Fibroblast of lung (primary cell): ENCODE measurements around the gene APOBEC4.

ENCODE experiments used
- EZH2 ChIP-seq: IDR thresholded peaks from 2 replicates; pipeline ENCODE4 v1.5.1; 2012; ENCODE audit warnings: low read length, control low read depth, mild to moderate bottlenecking; ENCODE audit errors: missing control alignments
- TF ChIP-seq, protein P1 (sequence below), 2 donors: IDR thresholded peaks in 1 of 2; conservative IDR thresholded peaks in 1 of 2; 1 replicate in 1 of 2; 2 replicates in 1 of 2; pipeline ENCODE4 v1.5.1; 2011 to 2012; ENCODE audit warnings: low read length in 2 of 2, control low read depth in 1 of 2, inconsistent platforms in 1 of 2, low read depth in 1 of 2, mild to moderate bottlenecking in 1 of 2

DNA sequence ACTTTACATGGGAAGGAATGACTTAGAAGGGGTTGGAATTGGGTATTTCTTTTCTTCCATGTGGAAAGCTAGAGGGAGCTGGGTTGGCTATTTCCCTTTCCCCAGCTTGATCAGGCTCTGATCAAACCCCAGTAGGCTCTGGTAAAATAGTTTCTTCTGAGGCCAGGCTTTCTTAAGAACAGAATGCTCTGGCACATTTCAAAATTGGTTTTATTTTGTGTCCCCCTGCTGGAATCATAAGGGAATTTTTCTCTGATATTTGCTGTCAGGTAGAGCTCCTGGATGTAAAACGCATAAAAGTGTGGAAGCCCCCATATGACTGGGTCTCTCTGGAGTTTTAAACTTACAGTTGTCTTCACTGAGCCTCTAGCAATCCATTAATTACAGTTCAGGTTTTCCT lies 17.1 kb upstream of the APOBEC4 start:
- TF ChIP-seq, protein P1, sequence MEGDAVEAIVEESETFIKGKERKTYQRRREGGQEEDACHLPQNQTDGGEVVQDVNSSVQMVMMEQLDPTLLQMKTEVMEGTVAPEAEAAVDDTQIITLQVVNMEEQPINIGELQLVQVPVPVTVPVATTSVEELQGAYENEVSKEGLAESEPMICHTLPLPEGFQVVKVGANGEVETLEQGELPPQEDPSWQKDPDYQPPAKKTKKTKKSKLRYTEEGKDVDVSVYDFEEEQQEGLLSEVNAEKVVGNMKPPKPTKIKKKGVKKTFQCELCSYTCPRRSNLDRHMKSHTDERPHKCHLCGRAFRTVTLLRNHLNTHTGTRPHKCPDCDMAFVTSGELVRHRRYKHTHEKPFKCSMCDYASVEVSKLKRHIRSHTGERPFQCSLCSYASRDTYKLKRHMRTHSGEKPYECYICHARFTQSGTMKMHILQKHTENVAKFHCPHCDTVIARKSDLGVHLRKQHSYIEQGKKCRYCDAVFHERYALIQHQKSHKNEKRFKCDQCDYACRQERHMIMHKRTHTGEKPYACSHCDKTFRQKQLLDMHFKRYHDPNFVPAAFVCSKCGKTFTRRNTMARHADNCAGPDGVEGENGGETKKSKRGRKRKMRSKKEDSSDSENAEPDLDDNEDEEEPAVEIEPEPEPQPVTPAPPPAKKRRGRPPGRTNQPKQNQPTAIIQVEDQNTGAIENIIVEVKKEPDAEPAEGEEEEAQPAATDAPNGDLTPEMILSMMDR (conservative IDR thresholded peaks at IDR 0.05 in 1 of 2, IDR thresholded peaks at IDR 0.05 in 1 of 2; ENCODE audit: low read depth in 1 of 2, low read length in 2 of 2): peak in 1 of 2 donors; percentile 6
- TF ChIP-seq EZH2: no peak
